HepG2 (cell line): ENCODE results near the gene ZNF276. TPM values are rescaled to one million over a fixed set of nuclear protein-coding genes. Genes with fewer than 3 reads are reported as not detected.
A peak's percentile ranks its signal among the peaks of the same experiment; 100 is the strongest.

Source experiments
- AGO2 ChIP-seq: fragments of 200-400 bp; formaldehyde crosslinking; optimal IDR thresholded peaks from 2 replicates; pipeline ENCODE3; 2017; ENCODE audit warnings: mild to moderate bottlenecking, low read depth, low read length, moderate library complexity
- ARNT2 ChIP-seq: sonication (generic); formaldehyde crosslinking; IDR thresholded peaks from 2 replicates; pipeline ENCODE4 v1.8.0; 2022; ENCODE audit warnings: mild to moderate bottlenecking, low read depth, missing genetic modification reagents, moderate library complexity
- BRD4 ChIP-seq: sonication (generic); formaldehyde crosslinking; IDR thresholded peaks from 2 replicates; pipeline ENCODE4 v1.4.0; 2020; ENCODE audit warnings: missing genetic modification reagents
- NCOR1 ChIP-seq: fragments of 200-600 bp; sonication (generic); IDR thresholded peaks from 2 replicates; pipeline ENCODE4 v1.7.0; 2017; ENCODE audit warnings: antibody characterized with exemption, low read length, borderline replicate concordance
- ONECUT2 ChIP-seq: sonication (generic); formaldehyde crosslinking; IDR thresholded peaks from 2 replicates; pipeline ENCODE4 v1.4.0; 2020; ENCODE audit warnings: missing genetic modification reagents
- RARG ChIP-seq: sonication (generic); formaldehyde crosslinking; IDR thresholded peaks from 2 replicates; pipeline ENCODE4 v1.4.0; 2020; ENCODE audit warnings: low read depth, mild to moderate bottlenecking, missing genetic modification reagents
- RFXAP ChIP-seq: sonication (generic); formaldehyde crosslinking; IDR thresholded peaks from 2 replicates; pipeline ENCODE4 v1.4.0; 2020; ENCODE audit warnings: missing genetic modification reagents, borderline replicate concordance
- SOX6 ChIP-seq, 2 experiments: fragments of 450-650 bp in 1 of 2; sonication (generic) in 1 of 2; formaldehyde crosslinking in 1 of 2; IDR thresholded peaks; 2 replicates each; pipeline versions ENCODE4 v1.4.0 to v1.6.1; 2017 to 2020; ENCODE audit warnings: antibody characterized with exemption in 1 of 2, mild to moderate bottlenecking in 1 of 2, missing genetic modification reagents in 1 of 2
- SRSF9 ChIP-seq: fragments of 200-400 bp; formaldehyde crosslinking; IDR thresholded peaks from 2 replicates; pipeline ENCODE4 v1.6.1; 2018; ENCODE audit warnings: borderline replicate concordance, mild to moderate bottlenecking, low read depth, low read length; ENCODE audit not compliant: insufficient read depth, poor library complexity, severe bottlenecking
- TCF12 ChIP-seq, 2 experiments: fragments of 450-650 bp in 1 of 2; sonication (generic) in 1 of 2; formaldehyde crosslinking in 1 of 2; IDR thresholded peaks; 2 replicates each; pipeline versions ENCODE4 v1.6.1 to v1.8.0; 2017 to 2022; ENCODE audit warnings: antibody characterized with exemption in 1 of 2, mild to moderate bottlenecking in 1 of 2, missing genetic modification reagents in 1 of 2, moderate library complexity in 1 of 2
- TSC22D2 ChIP-seq: sonication (generic); formaldehyde crosslinking; IDR thresholded peaks from 2 replicates; pipeline ENCODE4 v1.5.1; 2020; ENCODE audit warnings: missing genetic modification reagents, mild to moderate bottlenecking, borderline replicate concordance
- ZBTB1 ChIP-seq: sonication (generic); formaldehyde crosslinking; IDR thresholded peaks from 2 replicates; pipeline ENCODE4 v1.4.0; 2020; ENCODE audit warnings: missing genetic modification reagents, borderline replicate concordance
- ZC3H13 ChIP-seq: sonication (generic); formaldehyde crosslinking; IDR thresholded peaks from 2 replicates; pipeline ENCODE4 v1.8.1; 2023; ENCODE audit warnings: mild to moderate bottlenecking, missing genetic modification reagents, moderate library complexity
- ZC3H4 ChIP-seq: sonication (generic); formaldehyde crosslinking; IDR thresholded peaks from 2 replicates; pipeline ENCODE4 v1.4.0; 2020; ENCODE audit warnings: missing genetic modification reagents, borderline replicate concordance
- ZFY ChIP-seq: sonication (generic); formaldehyde crosslinking; IDR thresholded peaks from 2 replicates; pipeline ENCODE4 v1.4.0; 2020; ENCODE audit warnings: missing genetic modification reagents
- ZNF235 ChIP-seq: sonication (generic); formaldehyde crosslinking; IDR thresholded peaks from 2 replicates; pipeline ENCODE4 v1.8.1; 2023; ENCODE audit warnings: mild to moderate bottlenecking, missing genetic modification reagents, borderline replicate concordance
- ZNF280B ChIP-seq: sonication (generic); formaldehyde crosslinking; IDR thresholded peaks from 2 replicates; pipeline ENCODE4 v1.5.0; 2020; ENCODE audit warnings: missing genetic modification reagents, mild to moderate bottlenecking, borderline replicate concordance
- ZNF333 ChIP-seq: sonication (generic); formaldehyde crosslinking; IDR thresholded peaks from 2 replicates; pipeline ENCODE4 v1.4.0; 2020; ENCODE audit warnings: mild to moderate bottlenecking, missing genetic modification reagents, borderline replicate concordance
- ZNF510 ChIP-seq: sonication (generic); formaldehyde crosslinking; IDR thresholded peaks from 2 replicates; pipeline ENCODE4 v1.4.0; 2020; ENCODE audit warnings: low read depth, mild to moderate bottlenecking, missing genetic modification reagents
- ZNF512 ChIP-seq: sonication (generic); formaldehyde crosslinking; IDR thresholded peaks from 2 replicates; pipeline ENCODE4 v1.4.0; 2020; ENCODE audit warnings: mild to moderate bottlenecking, missing genetic modification reagents
- ZNF598 ChIP-seq: sonication (generic); formaldehyde crosslinking; IDR thresholded peaks from 2 replicates; pipeline ENCODE4 v1.5.1; 2020; ENCODE audit warnings: mild to moderate bottlenecking, missing genetic modification reagents, borderline replicate concordance
- polyA plus RNA-seq, 8 experiments: library from polyadenylated mRNA; depleted of rRNA in 3 of 8; stranded (reverse) in 7 of 8; unstranded in 1 of 8; fragments of >200 nt; fragmentation: Illumina TruSeq in 4 of 8; extraction: Trizol in 4 of 8; gene quantifications; 2 replicates each; pipeline versions ENCODE4 v1.2.1 to v1.2.3, GENCODE V29; 2011 to 2016; ENCODE audit warnings: low read depth in 4 of 8, missing spikeins in 1 of 8, mixed read lengths in 1 of 8; ENCODE audit not compliant: insufficient read depth in 1 of 8
- total RNA-seq, 5 experiments: library from RNA; depleted of rRNA; stranded (reverse); fragments of >200 nt; fragmentation: Illumina TruSeq; extraction: Trizol; gene quantifications; 2 replicates each; pipeline ENCODE4 v1.2.3, GENCODE V29; 2016; ENCODE audit warnings: low read depth in 1 of 5
- TF ChIP-seq, protein P1 (sequence below): sonication (generic); formaldehyde crosslinking; IDR thresholded peaks from 2 replicates; pipeline ENCODE4 v1.4.0; 2020; ENCODE audit warnings: missing genetic modification reagents

The ZNF276 gene
- total and polyA plus RNA-seq, 2 of the 13 experiments (the other 11 are each of a cell fraction or from before 2014, with no cell fraction given), result 17.7 to 18.0 TPM

DNA sequence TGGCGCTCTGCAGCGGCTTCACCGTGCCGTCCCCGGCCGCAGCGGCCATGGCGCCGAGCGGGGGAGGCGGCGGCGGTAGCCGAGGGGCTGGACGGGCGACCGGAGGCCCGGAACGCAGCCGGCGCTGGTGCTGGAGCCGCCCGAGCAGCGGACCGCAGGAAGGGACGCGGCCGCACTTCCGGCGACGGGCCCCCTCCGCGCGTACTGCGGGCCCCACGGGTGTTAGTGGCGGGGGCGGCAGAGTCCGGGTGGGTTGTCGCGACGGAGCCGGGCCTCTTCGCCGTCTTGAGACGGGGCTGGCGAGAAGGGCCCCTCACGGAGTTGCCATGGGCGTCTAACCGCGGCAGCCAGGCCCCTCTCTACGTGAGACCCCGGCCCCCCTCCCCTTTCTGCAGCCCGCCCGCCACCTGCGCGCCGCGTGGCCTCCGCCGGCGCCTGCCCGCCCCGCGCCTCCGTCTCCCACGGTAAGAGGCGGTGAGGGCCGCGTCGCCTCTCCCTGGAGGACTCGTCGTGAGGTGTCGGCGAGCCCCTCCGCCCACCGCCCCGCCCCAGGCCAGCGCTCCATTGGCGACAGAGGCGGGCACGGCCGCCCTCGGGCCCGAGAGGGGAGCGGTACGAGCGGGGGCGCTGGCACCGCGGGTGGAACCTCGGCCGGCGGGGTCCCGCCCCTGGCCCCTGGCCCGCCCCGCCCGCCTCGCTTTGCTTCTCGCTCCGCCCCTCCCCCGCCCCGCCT, at the start of gene ZNF276, which contains the start of gene VPS9D1 (continued):
- no peak for TF ChIP-seq SOX6 (IDR thresholded peaks at IDR 0.05)
- TF ChIP-seq SOX6 (CRISPR knock-in tag; IDR thresholded peaks at IDR 0.05), result peak; percentile 4; the same call in 1 of the 2 replicates
- 0 out of 2 replicates have a peak, but pooled peaks have one; percentile 81 for TF ChIP-seq ZC3H4 (CRISPR knock-in tag)
- peak; percentile 83 for TF ChIP-seq RFXAP (CRISPR knock-in tag)
- TF ChIP-seq ONECUT2 (CRISPR knock-in tag), result 0 out of 2 replicates have a peak, but pooled peaks have one; percentile 14
- TF ChIP-seq ZNF333, result no peak; the same call in 1 of the 2 replicates
- no peak for TF ChIP-seq NCOR1
- TF ChIP-seq ARNT2 (CRISPR knock-in tag), result peak; percentile 90
- no peak for TF ChIP-seq ZNF512 (CRISPR knock-in tag)
- TF ChIP-seq TCF12 (IDR thresholded peaks at IDR 0.05), result no peak
- TF ChIP-seq TCF12 (CRISPR knock-in tag; IDR thresholded peaks at IDR 0.05), result no peak; the same call in 1 of the 2 replicates
- peak; percentile 91; the same call in 1 of the 2 replicates for TF ChIP-seq RARG (CRISPR knock-in tag)
- TF ChIP-seq ZC3H13 (CRISPR knock-in tag), result peak; percentile 82
- peak; percentile 97 for TF ChIP-seq AGO2
- peak; percentile 71; the same call in 1 of the 2 replicates for TF ChIP-seq ZNF510 (CRISPR knock-in tag)
- TF ChIP-seq ZFY (CRISPR knock-in tag), result peak; percentile 98
- peak; percentile 67; the same call in 1 of the 2 replicates for TF ChIP-seq ZNF280B (CRISPR knock-in tag)
- TF ChIP-seq BRD4 (CRISPR knock-in tag), result peak; percentile 29
- TF ChIP-seq TSC22D2, result peak; percentile 69; the same call in 1 of the 2 replicates
- 0 out of 2 replicates have a peak, but pooled peaks have one; percentile 66 for TF ChIP-seq ZBTB1 (CRISPR knock-in tag)
- TF ChIP-seq SRSF9, result no peak
- no peak; the same call in 1 of the 2 replicates for TF ChIP-seq ZNF235 (CRISPR knock-in tag)
- no peak for TF ChIP-seq ZNF598 (CRISPR knock-in tag)
- TF ChIP-seq, protein P1, sequence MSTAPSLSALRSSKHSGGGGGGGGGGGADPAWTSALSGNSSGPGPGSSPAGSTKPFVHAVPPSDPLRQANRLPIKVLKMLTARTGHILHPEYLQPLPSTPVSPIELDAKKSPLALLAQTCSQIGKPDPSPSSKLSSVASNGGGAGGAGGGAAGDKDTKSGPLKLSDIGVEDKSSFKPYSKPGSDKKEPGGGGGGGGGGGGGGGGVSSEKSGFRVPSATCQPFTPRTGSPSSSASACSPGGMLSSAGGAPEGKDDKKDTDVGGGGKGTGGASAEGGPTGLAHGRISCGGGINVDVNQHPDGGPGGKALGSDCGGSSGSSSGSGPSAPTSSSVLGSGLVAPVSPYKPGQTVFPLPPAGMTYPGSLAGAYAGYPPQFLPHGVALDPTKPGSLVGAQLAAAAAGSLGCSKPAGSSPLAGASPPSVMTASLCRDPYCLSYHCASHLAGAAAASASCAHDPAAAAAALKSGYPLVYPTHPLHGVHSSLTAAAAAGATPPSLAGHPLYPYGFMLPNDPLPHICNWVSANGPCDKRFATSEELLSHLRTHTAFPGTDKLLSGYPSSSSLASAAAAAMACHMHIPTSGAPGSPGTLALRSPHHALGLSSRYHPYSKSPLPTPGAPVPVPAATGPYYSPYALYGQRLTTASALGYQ, result peak; percentile 51; the same call in 1 of the 2 replicates
